ENCODE measurements around the gene KRTAP4-2.
"Not testable (repeated sequence)": the region's sequence is repeated elsewhere in the genome, so short reads cannot be mapped to it uniquely, and the experiment has no call there.

Gene KRTAP4-2

GRCh38 chr17:41177727-41178271 is at the start of gene KRTAP4-2:
KRTAP4-2 (minus strand) TSS chr17:41178221; CDS start chr17:41178164, 57 bp downstream.
- no peak for DNase-seq

- DNase-seq = not testable (repeated sequence)
Observed at GRCh38 chr17:41226598-41227095, 48.6 kb upstream of the KRTAP4-2 start, which contains the start of gene KRTAP9-2. KRTAP9-2 (plus strand) TSS chr17:41226648; CDS start chr17:41226655, 7 bp downstream.

GRCh38 chr17:41226051-41226450 is 48.0 kb upstream of the KRTAP4-2 start:
- DNase-seq = no peak

GRCh38 chr17:41223821-41224220 is 45.8 kb upstream of the KRTAP4-2 start:
- DNase-seq = no peak

- no peak for DNase-seq
Observed at GRCh38 chr17:41215681-41216080, 37.7 kb upstream of the KRTAP4-2 start.

- no peak for DNase-seq
Observed at GRCh38 chr17:41212524-41213169, 34.6 kb upstream of the KRTAP4-2 start.

- DNase-seq = no peak
Observed at GRCh38 chr17:41211845-41212466, 33.9 kb upstream of the KRTAP4-2 start.

- DNase-seq = no peak
Observed at GRCh38 chr17:41199421-41200078, 21.5 kb upstream of the KRTAP4-2 start.

- no peak for DNase-seq
Observed at GRCh38 chr17:41196068-41196467, 18.0 kb upstream of the KRTAP4-2 start.

GRCh38 chr17:41190328-41190727 is 12.3 kb upstream of the KRTAP4-2 start:
- DNase-seq = no peak

- not testable (repeated sequence) for DNase-seq
Observed at GRCh38 chr17:41189837-41190318, 11.9 kb upstream of the KRTAP4-2 start, which contains the start of gene KRTAP9-1. KRTAP9-1 (plus strand) TSS chr17:41189887; CDS start chr17:41189887, 0 bp downstream.

GRCh38 chr17:41186872-41187271 is 8.9 kb upstream of the KRTAP4-2 start:
- DNase-seq = no peak

- DNase-seq = no peak
Observed at GRCh38 chr17:41185001-41185400, 7.0 kb upstream of the KRTAP4-2 start.

GRCh38 chr17:41184480-41184961 is 6.5 kb upstream of the KRTAP4-2 start, which contains the start of gene KRTAP4-1:
KRTAP4-1 (minus strand) TSS chr17:41184911; CDS start chr17:41184854, 57 bp downstream.
- no peak for DNase-seq

GRCh38 chr17:41178843-41179616 is 1.0 kb upstream of the KRTAP4-2 start:
- DNase-seq = no peak

- no peak for DNase-seq
Observed at GRCh38 chr17:41178341-41178740, 320 bp upstream of the KRTAP4-2 start.

- DNase-seq = no peak
Observed at GRCh38 chr17:41176744-41177387, 1.2 kb downstream of the KRTAP4-2 start.

- no peak for DNase-seq
Observed at GRCh38 chr17:41171886-41172285, 6.1 kb downstream of the KRTAP4-2 start.

GRCh38 chr17:41168121-41168520 is 9.9 kb downstream of the KRTAP4-2 start, which contains the start of gene KRTAP4-3:
KRTAP4-3 (minus strand) TSS chr17:41168221; CDS start chr17:41168172, 49 bp downstream.
- no peak for DNase-seq

- DNase-seq = no peak
Observed at GRCh38 chr17:41167561-41167960, 10.5 kb downstream of the KRTAP4-2 start.

GRCh38 chr17:41163828-41164227 is 14.2 kb downstream of the KRTAP4-2 start:
- DNase-seq = no peak
